Osteocyte (in vitro differentiated cells): ENCODE results near the gene MFN2. TPM values are rescaled to one million over a fixed set of nuclear protein-coding genes. Genes with fewer than 3 reads are reported as not detected.

Experiments used
- DNase-seq: peaks from one replicate; pipeline ENCODE4 v3.0.0; 2021; ENCODE audit warnings: mixed read lengths; ENCODE audit not compliant: unreplicated experiment; ENCODE audit errors: extremely low spot score
- H3K27ac Mint-ChIP-seq: one replicate; pipeline ENCODE4 v1.8.0; 2021; ENCODE audit warnings: mild to moderate bottlenecking, mixed read lengths; ENCODE audit not compliant: unreplicated experiment
- H3K27me3 Mint-ChIP-seq: one replicate; pipeline ENCODE4 v1.8.0; 2021; ENCODE audit warnings: mixed read lengths; ENCODE audit not compliant: unreplicated experiment
- H3K36me3 Mint-ChIP-seq: one replicate; pipeline ENCODE4 v1.8.0; 2021; ENCODE audit warnings: mixed read lengths; ENCODE audit not compliant: unreplicated experiment
- H3K4me1 Mint-ChIP-seq: one replicate; pipeline ENCODE4 v1.8.0; 2021; ENCODE audit warnings: mixed read lengths; ENCODE audit not compliant: unreplicated experiment
- H3K4me3 Mint-ChIP-seq: one replicate; pipeline ENCODE4 v1.8.0; 2021; ENCODE audit warnings: mild to moderate bottlenecking, moderate library complexity, mixed read lengths; ENCODE audit not compliant: unreplicated experiment
- H3K9me3 Mint-ChIP-seq: one replicate; pipeline ENCODE4 v1.8.0; 2021; ENCODE audit warnings: mixed read lengths; ENCODE audit not compliant: unreplicated experiment
- total RNA-seq: library from RNA; stranded (reverse); gene quantifications from 2 replicates; pipeline ENCODE4 v1.2.1, GENCODE V29; 2021
- TF ChIP-seq, protein P1 (sequence below): fragments of 200-600 bp; sonication (generic); IDR thresholded peaks from 2 replicates; pipeline ENCODE4 v1.5.0; 2021; ENCODE audit warnings: antibody characterized with exemption, mild to moderate bottlenecking, moderate library complexity

MFN2 gene
- total RNA-seq, 1 donor from 2014 or later: 69.2 TPM

DNA sequence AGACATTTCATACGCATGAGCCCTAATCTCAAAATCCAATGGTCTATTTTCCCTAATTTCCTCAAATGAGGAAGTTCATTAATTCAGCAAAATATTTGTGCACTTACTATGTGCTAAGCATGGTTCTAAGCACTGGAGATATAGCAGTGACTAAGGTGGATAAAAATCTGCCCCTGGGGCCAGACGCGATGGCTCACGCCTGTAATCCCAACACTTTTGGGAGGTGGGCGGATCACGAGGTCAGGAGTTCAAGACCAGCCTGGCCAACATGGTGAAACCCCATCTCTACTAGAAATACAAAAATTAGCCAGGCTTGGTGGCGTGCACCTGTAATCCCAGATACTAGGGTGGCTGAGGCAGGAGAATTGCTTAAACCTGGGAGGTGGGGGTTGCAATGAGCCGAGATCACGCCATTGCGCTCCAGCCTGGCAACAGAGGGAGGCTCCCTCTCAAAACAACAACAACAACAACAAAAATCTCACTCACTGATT is 34.8 kb downstream of the MFN2 start:
- Mint-ChIP-seq H3K4me3 (no peak overlapping the region), H3K9me3 (no peaks in the 10 kb centered on the region), H3K27ac (no peak overlapping the region), H3K4me1 (peaks cover 3% of the 10 kb centered on the region), H3K36me3 (peaks cover 20% of the 10 kb centered on the region), H3K27me3 (no peaks in the 10 kb centered on the region)
- DNase-seq: no peak
- TF ChIP-seq, protein P1, sequence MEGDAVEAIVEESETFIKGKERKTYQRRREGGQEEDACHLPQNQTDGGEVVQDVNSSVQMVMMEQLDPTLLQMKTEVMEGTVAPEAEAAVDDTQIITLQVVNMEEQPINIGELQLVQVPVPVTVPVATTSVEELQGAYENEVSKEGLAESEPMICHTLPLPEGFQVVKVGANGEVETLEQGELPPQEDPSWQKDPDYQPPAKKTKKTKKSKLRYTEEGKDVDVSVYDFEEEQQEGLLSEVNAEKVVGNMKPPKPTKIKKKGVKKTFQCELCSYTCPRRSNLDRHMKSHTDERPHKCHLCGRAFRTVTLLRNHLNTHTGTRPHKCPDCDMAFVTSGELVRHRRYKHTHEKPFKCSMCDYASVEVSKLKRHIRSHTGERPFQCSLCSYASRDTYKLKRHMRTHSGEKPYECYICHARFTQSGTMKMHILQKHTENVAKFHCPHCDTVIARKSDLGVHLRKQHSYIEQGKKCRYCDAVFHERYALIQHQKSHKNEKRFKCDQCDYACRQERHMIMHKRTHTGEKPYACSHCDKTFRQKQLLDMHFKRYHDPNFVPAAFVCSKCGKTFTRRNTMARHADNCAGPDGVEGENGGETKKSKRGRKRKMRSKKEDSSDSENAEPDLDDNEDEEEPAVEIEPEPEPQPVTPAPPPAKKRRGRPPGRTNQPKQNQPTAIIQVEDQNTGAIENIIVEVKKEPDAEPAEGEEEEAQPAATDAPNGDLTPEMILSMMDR: no peak

DNA sequence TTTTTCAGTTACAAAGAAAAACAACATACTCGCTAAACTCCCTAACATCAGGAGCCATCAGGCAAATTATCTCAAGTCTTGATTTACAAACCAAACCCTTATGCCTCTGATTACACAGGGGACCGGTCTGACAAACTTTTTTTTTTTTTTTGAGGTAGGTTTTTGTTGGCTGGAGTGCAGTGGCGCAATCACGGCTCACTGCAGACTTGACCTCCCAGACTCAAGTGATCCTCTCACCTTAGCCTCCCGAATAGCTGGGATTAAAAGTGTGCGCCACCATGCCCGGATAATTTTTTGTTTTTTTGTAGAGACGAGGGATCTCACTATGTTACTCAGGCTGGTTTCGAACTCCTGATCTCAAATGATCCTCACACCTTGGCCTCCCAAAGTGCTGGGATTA is 35.3 kb downstream of the MFN2 start:
- H3K4me1 Mint-ChIP-seq: peaks cover 5% of the 10 kb centered on the region

DNA sequence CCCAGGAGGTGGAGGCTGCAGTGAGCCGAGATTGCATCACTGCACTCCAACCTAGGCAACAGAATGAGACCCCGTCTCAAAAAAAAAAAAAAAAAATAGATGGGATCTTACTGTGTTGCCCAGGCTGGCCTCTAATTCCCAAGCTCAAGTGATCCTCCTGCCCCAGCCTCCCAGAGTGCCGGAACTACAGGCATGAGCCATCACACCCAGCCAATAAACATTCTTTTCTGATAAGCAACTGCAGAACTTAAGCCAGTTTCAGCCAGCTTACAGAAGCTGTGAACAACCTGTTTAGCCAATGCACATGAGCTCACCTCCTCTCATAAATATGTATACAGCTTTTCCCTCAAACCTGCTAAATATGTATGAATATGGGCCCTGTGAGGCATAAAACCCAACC is 35.9 kb downstream of the MFN2 start:
- Mint-ChIP-seq H3K27me3 (no peaks in the 10 kb centered on the region), H3K4me1 (peaks cover 5% of the 10 kb centered on the region), H3K4me3 (no peak overlapping the region), H3K36me3 (peaks cover 13% of the 10 kb centered on the region), H3K27ac (no peak overlapping the region), H3K9me3 (no peaks in the 10 kb centered on the region)
- DNase-seq: no peak
- TF ChIP-seq, protein P1: no peak

More for the DNA sequence above, 35.3 kb downstream of the MFN2 start:
- no peak for DNase-seq
- peaks cover 18% of the 10 kb centered on the region for H3K36me3 Mint-ChIP-seq
- no peak overlapping the region for H3K27ac Mint-ChIP-seq
- no peaks in the 10 kb centered on the region for H3K27me3 Mint-ChIP-seq
- H3K9me3 Mint-ChIP-seq: no peaks in the 10 kb centered on the region
- H3K4me3 Mint-ChIP-seq: no peak overlapping the region
- TF ChIP-seq, protein P1: no peak

DNA sequence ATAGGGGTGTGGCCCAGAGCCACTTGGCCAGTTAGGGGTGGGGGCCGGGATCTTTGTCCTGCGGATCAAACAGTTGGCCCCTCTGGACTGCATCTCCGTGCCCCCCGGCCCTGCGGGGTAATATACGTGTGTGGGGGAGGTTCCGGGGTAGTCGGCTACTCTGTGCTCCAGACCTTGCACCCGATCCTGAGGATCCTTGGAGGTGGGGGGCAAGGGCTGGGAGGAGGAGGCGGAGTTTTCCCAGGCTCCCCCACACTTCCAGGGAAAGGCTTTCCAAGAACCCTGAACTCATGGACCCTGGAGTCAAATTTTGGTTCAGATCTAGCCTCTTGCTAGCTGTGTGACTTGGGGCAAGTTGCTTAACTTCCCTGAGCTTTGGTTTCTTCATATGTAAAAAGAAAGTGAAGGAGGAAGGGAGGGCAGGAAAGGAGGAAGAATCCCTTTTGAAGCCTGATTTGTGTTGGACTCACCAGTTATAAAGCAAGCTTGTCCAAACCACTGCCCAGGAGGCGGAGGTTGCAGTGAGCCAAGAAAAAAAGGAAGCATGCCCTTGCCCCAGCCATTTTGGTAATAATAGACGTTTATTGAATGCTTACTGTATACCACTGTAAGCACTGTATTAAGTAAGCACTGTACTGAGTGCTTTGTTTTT is 39.7 kb downstream of the MFN2 start:
- H3K4me1 Mint-ChIP-seq: peaks cover 5% of the 10 kb centered on the region
- H3K4me3 Mint-ChIP-seq: peak overlapping the region; percentile 85
- peaks cover 4% of the 10 kb centered on the region for H3K36me3 Mint-ChIP-seq
- TF ChIP-seq, protein P1: no peak
- DNase-seq: no peak
- no peaks in the 10 kb centered on the region for H3K27me3 Mint-ChIP-seq
- H3K9me3 Mint-ChIP-seq: no peaks in the 10 kb centered on the region
- peak overlapping the region; percentile 83 for H3K27ac Mint-ChIP-seq

DNA sequence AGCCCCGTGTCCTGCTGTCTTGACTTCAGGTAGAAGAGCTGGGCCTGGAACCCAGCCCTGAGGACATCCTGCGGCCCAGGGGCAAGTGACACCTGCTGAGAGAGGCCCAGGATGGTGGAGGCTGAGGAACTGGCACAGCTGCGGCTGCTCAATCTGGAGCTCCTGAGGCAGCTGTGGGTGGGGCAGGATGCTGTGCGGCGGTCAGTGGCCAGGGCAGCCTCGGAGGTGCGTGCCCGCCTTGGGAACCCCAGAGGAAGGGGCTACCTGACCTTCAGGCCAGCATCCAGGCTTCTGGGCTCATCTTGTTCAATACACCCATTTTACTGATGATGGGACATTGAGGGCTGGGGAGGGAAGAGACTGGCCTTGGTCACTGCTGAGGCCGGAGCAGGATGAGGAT is 41.4 kb downstream of the MFN2 start:
- no peaks in the 10 kb centered on the region for H3K27me3 Mint-ChIP-seq
- H3K27ac Mint-ChIP-seq: no peak overlapping the region
- TF ChIP-seq, protein P1: no peak
- no peaks in the 10 kb centered on the region for H3K9me3 Mint-ChIP-seq
- H3K4me3 Mint-ChIP-seq: no peak overlapping the region
- DNase-seq: no peak
- peaks cover 13% of the 10 kb centered on the region for H3K36me3 Mint-ChIP-seq
- H3K4me1 Mint-ChIP-seq: peaks cover 5% of the 10 kb centered on the region
